RKO (cell line): ENCODE results near the gene ZNF595.
"Not testable (repeated sequence)": the region's sequence is repeated elsewhere in the genome, so short reads cannot be mapped to it uniquely, and the experiment has no call there.

Experiments used
- DNase-seq: peaks from one replicate; pipeline ENCODE4 v3.0.0-alpha.2; 2016; ENCODE audit warnings: low spot score

ZNF595 gene

DNA sequence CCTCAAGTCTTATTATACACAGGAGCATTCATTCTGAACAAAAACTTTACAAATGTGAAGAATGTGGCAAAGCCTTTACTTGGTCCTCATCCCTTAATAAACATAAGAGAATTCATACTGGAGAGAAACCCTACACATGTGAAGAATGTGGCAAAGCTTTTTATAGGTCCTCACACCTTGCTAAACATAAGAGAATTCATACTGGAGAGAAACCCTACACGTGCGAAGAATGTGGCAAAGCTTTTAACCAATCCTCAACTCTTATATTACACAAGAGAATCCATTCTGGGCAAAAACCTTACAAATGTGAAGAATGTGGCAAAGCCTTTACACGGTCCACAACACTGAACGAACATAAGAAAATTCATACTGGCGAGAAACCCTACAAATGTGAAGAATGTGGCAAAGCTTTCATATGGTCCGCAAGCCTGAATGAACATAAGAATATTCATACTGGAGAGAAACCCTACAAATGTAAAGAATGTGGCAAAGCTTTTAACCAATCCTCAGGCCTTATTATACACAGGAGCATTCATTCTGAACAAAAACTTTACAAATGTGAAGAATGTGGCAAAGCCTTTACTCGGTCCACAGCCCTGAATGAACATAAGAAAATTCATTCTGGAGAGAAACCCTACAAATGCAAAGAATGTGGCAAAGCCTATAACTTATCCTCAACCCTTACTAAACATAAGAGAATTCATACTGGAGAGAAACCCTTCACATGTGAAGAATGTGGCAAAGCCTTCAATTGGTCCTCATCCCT is 33.6 kb downstream of the ZNF595 start:
- DNase-seq = not testable (repeated sequence)

- DNase-seq = no peak
These were observed 45.3 kb downstream of the ZNF595 start for GRCh38 chr4:98386-98785.

GRCh38 chr4:99863-100262 is 46.7 kb downstream of the ZNF595 start:
- no peak for DNase-seq

GRCh38 chr4:107083-107443 is 53.9 kb downstream of the ZNF595 start:
- DNase-seq = no peak

DNA sequence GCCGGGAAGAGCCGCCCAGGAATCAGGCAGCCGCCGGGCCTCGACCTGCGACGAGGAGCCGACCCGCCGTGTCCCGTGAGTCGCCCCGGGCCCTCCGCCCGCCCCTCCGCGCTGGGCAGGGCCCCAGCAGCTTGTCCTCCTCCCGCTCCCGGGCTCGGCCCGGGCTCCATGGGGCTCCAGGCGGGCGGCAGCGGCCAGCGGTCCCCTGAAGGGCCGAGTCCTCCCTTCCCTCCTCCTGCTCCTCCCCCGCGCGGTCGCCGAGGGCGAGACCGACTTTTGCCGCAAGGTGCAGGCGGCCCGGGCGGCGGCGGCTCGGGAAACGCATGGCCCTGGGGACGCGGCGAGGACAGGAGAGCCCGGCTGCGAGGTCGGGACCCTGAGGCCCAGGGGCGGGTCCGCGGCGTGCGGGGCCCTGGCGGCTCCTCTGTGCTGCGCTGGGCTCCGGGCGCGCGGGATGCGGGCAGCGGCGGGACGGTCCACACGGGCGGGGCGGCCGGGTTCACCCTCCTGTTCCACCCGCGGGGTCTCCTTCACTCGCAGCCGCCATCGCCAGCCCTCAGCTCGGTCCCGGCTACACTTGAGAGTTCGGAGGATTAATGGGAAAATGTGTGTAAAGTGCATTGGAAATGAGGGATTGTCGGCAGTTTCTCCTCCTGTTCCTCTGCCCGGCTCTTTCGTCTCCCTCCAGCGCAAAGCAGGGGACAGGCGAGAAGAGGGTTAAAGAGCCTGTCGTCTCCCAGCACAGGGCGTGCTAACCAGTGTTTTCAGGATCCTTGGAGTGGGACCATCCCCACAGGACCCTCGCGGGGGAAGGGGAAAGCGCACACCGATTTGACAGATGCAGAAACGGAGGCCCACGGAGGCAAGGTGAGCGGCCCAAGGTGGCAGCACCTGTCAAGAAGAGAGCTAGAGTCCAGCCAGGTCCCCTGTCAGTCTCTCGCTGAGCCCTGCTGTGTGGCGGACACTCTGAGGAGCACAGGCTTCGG is 54.6 kb downstream of the ZNF595 start:
- no peak for DNase-seq

- no peak for DNase-seq
These were observed 59.6 kb downstream of the ZNF595 start for GRCh38 chr4:112771-113170.

DNA sequence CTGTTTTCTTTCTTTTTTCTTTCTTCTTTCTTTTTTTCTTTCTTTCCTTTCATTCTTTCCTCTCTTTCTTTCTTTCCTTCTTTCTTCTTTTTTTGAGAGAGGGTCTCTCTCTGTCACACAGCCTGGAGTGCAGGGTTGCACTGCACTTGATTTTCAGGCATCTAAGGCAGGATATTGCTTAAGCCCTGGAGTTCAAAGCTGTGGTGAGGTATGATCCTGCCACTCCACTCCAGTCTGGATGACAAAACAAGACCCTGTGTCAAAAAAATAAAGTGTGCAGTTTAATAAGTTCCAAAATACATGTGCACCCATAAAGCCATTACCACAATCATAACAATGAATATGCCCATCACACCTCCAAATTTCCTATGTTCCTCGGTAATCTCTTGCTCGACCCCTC is 60.6 kb downstream of the ZNF595 start:
- no peak for DNase-seq

GRCh38 chr4:114149-114548 is 61.0 kb downstream of the ZNF595 start:
- peak; percentile 63 for DNase-seq

GRCh38 chr4:116499-116898 is 63.4 kb downstream of the ZNF595 start:
- no peak for DNase-seq

DNA sequence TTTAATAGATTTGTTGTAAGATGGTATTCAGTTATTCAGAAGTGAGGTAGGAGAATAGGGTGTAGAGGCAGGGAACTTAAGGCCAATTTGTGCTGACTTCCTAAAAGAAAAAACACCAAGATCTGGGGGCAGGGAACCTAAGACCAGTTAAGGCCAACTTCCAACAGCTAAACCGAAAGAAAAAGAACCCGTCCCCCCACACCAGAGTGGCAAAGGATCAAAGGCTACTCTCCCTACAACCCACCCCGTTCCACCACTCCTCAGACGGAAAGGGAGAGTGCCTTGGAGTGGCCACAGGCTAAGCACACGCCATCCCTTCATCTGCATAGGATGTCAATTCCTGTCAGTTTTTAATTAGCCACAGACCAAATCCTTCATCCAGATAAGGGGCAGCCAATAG is 67.5 kb downstream of the ZNF595 start:
- DNase-seq = no peak

DNA sequence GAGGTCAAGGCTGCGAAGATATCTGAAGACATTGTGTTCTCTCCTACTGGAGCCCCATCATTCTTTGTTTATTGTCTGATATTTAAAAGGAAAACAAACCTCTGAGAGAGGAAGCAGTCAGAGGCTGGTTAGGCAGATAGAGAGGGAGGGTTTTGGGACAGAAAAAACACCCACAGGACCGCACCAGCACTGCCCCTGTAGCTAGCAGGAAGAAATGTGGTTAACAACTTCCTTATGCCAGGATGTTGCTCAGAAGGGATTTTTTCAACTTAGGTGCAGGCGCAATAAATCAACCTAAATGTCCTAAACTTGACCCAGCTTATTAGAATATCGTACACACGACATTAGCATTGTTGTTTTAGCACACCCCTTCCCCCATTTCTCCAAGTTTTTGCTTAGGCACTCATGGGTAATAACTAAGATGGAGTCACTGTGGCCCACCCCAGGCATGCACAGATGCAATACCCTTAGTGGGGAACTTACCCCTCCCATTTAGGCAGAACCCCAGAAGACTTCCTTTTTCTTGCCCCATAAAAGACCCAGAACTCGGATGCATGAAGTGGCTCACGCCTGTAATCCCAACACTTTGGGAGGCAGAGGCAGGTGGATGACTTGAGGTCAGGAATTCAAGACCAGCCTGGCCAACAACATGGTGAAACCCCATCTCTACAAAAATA is 68.4 kb downstream of the ZNF595 start:
- DNase-seq = no peak

DNA sequence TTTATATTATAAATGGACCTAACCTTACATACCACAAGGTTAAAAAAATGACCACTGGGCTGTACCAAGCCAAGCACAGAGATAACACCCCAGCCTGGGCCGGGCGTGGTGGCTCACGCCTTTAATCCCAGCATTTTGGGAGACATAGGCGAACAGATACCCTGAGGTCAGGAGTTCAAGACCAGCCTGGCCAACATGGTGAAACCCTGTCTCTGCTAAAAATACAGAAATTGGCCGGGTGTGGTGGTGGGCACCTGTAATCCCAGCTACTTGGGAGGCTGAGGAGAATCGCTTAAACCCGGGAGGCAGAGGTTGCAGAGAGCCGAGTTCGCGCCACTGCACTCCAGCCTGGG is 70.8 kb downstream of the ZNF595 start:
- DNase-seq = not testable (repeated sequence)

DNA sequence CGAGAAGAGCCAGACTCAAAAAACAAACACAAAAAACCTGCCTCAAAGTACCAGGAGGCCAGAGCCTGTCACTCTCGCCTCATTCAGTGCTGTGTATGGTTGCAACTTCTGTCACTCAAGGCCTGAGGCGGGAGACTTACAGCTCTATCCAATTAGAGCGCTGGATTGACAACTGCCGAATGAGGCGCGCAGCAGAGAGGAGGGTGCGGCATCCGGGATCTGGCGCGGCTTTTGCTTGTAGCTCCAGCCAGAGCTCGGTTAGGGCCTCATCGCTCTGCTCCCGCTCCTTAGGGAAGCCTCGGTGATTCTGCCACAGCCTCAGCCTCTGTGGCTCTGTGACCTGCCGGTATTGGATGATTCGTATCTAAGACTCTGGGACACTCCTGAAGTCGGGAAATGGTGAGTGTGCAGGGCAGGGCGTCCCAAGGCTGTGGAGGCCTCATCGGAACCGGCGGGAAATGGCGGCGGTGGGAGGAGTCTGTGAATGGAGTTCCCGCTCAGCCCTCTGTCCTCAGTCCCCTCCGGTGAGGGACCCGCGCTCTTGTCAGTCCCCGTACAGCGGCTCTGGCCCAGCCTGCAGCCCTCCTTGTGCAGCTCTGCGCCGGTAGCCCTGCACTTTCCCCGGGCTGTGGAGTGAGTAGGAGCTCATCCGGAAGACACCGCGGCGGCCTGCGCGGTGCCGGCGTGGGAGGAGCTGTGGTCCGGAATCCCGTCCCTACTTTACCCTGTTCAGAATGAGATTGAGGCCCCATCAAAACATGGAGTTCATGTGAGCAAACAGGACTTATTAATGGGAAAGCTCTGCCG is 71.4 kb downstream of the ZNF595 start, which contains the start of gene ZNF718:
Gene ZNF718 (plus strand): TSS at position 227 of the 807 bp plus-strand sequence. CDS start 170 bp downstream, at position 397.
- peak; percentile 98 for DNase-seq

GRCh38 chr4:125091-125771 is 72.1 kb downstream of the ZNF595 start:
- peak; percentile 82 for DNase-seq

DNA sequence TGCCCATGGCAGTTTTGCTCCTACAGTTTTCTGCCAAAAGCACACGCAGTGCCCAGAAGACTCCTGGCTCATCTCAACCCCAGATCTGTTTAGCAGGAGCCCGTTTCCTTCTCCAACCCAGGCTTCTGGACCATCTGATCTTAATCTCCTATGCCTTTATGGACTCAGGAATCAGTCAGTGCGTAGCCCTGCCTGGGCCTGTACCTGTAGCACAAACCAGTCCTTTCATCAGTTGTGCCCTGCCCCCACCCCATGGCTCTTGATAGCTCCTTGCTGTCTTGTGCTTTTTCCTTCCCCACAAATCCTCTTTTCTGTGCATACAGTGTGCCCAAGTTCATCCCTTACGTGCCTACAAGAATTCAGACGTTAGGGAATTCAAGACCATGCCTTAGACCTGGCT is 72.7 kb downstream of the ZNF595 start:
- peak; percentile 16 for DNase-seq

- DNase-seq = no peak
These were observed 79.4 kb downstream of the ZNF595 start for GRCh38 chr4:132483-132882.
